Vagina (tissue), 2 donors: ENCODE measurements around the gene EPHB1. TPM values are rescaled to one million over a fixed set of nuclear protein-coding genes. Genes with fewer than 3 reads are reported as not detected.

Source experiments
- DNase-seq, 2 donors: peaks; one replicate each; pipeline ENCODE4 v3.0.0-alpha.2; 2017; ENCODE audit errors: extremely low spot score in 2 of 2
- H3K27ac ChIP-seq: fragments of 200-600 bp; sonication (generic); one replicate; pipeline ENCODE4 v1.5.1; 2019
- H3K27me3 ChIP-seq: fragments of 200-600 bp; sonication (generic); one replicate; pipeline ENCODE4 v1.5.1; 2019
- H3K36me3 ChIP-seq, 2 donors: fragments of 200-600 bp; sonication (generic); one replicate each; pipeline ENCODE4 v1.5.1; 2017 to 2019
- H3K4me1 ChIP-seq: fragments of 200-600 bp; sonication (generic); one replicate; pipeline ENCODE4 v1.5.1; 2019
- H3K4me3 ChIP-seq, 2 donors: fragments of 200-600 bp; sonication (generic); 1 replicate in 1 of 2; 2 replicates in 1 of 2; pipeline ENCODE4 v1.5.1; 2016 to 2019
- H3K9me3 ChIP-seq: fragments of 200-600 bp; sonication (generic); one replicate; pipeline ENCODE4 v1.5.1; 2019
- POLR2A ChIP-seq, 2 donors: fragments of 450-650 bp; IDR thresholded peaks; one replicate each; pipeline ENCODE4 v1.6.1; 2017; ENCODE audit warnings: antibody characterized with exemption in 2 of 2, mild to moderate bottlenecking in 2 of 2, moderate library complexity in 2 of 2
- POLR2AphosphoS5 ChIP-seq, 2 donors: sonication (generic); formaldehyde crosslinking; IDR thresholded peaks; one replicate each; pipeline ENCODE4 v1.9.0; 2017; ENCODE audit warnings: antibody characterized with exemption in 2 of 2, mild to moderate bottlenecking in 2 of 2, low read depth in 1 of 2; ENCODE audit not compliant: insufficient read depth in 1 of 2
- intact Hi-C: fragments of 100-400 bp; cut with DNase I; formaldehyde crosslinking; loops from one replicate; pipeline ENCODE4 v1.15.1; 2023
- total RNA-seq: library from RNA; depleted of rRNA; stranded (reverse); fragments of >200 nt; gene quantifications from one replicate; pipeline ENCODE4 v1.2.3, GENCODE V29; 2016
- TF ChIP-seq, protein P1 (sequence below), 3 experiments: fragments of 450-650 bp in 2 of 3; fragments of 200-600 bp in 1 of 3; sonication (generic) in 1 of 3; IDR thresholded peaks; one replicate each; pipeline ENCODE4 v1.5.1; 2017 to 2019; ENCODE audit warnings: antibody characterized with exemption in 3 of 3, mild to moderate bottlenecking in 2 of 3, moderate library complexity in 2 of 3

The EPHB1 gene
- total RNA-seq, 1 donor from 2014 or later, result 2.2 TPM

DNA sequence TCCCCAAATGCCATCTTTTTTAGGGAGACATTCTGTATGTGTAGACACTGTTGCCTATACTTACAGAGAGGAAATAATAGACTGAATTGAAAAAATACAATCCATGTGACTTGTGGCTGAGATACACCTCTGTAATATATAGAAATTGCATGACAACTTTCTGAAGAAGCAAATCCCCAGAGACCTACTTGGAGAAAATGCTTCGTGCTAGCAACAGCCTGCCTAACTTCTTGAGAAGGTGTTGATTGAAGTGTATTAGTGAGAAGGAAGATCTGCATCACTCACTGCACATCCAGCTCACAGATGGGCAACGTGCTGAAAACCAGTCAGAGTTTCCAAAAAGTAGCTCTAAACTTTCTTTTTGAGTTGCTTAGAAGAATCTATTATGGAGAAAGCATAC, 404.1 kb downstream of the EPHB1 start:
- H3K4me1 ChIP-seq, result no peaks in the 10 kb centered on the region
- H3K27ac ChIP-seq, result no peak overlapping the region
- H3K4me3 ChIP-seq, result no peak overlapping the region
- TF ChIP-seq POLR2A (IDR thresholded peaks at IDR 0.05) (no peak), POLR2AphosphoS5 (IDR thresholded peaks at IDR 0.05; ENCODE audit: insufficient read depth in 1 of 2, low read depth in 1 of 2) (no peak)
- TF ChIP-seq, protein P1, sequence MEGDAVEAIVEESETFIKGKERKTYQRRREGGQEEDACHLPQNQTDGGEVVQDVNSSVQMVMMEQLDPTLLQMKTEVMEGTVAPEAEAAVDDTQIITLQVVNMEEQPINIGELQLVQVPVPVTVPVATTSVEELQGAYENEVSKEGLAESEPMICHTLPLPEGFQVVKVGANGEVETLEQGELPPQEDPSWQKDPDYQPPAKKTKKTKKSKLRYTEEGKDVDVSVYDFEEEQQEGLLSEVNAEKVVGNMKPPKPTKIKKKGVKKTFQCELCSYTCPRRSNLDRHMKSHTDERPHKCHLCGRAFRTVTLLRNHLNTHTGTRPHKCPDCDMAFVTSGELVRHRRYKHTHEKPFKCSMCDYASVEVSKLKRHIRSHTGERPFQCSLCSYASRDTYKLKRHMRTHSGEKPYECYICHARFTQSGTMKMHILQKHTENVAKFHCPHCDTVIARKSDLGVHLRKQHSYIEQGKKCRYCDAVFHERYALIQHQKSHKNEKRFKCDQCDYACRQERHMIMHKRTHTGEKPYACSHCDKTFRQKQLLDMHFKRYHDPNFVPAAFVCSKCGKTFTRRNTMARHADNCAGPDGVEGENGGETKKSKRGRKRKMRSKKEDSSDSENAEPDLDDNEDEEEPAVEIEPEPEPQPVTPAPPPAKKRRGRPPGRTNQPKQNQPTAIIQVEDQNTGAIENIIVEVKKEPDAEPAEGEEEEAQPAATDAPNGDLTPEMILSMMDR (IDR thresholded peaks at IDR 0.05), result no peak
- no peaks in the 10 kb centered on the region for H3K27me3 ChIP-seq
- no peaks in the 10 kb centered on the region for H3K9me3 ChIP-seq
- H3K36me3 ChIP-seq, result no peaks in the 10 kb centered on the region
- intact Hi-C loops, result no loop called here
- DNase-seq, result no peak

- DNase-seq, result no peak
- Histone ChIP-seq H3K27me3 (no peaks in the 10 kb centered on the region), H3K27ac (no peak overlapping the region), H3K4me3 (no peak overlapping the region), H3K4me1 (no peaks in the 10 kb centered on the region), H3K9me3 (no peaks in the 10 kb centered on the region), H3K36me3 (no peaks in the 10 kb centered on the region)
- TF ChIP-seq POLR2A (IDR thresholded peaks at IDR 0.05) (no peak), POLR2AphosphoS5 (IDR thresholded peaks at IDR 0.05; ENCODE audit: insufficient read depth in 1 of 2, low read depth in 1 of 2) (no peak)
- TF ChIP-seq, protein P1 (IDR thresholded peaks at IDR 0.05), result no peak
- intact Hi-C loops, result no loop called here
These were observed 408.0 kb downstream of the EPHB1 start for GRCh38 chr3:135203026-135203425.

DNA sequence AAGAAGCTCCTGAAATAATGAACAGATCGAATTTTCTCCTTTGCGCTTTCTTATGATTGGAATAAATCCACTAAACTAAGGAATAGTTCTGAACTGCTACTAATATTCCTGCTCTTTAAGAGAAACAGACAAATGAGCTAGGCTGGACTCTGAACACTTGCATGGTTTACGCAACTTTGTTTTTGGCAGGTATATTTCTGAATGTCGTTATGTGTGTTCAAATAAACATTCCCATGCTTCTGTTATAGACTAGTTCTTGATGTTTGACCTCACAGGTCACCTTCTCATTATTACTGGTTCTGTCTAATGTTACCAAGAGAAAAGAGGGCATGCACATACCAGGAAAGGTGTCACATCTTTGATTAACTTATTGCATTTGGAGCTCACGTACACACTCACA, 418.2 kb downstream of the EPHB1 start:
- no peak overlapping the region for H3K27ac ChIP-seq
- DNase-seq, result no peak
- TF ChIP-seq POLR2A (IDR thresholded peaks at IDR 0.05), result no peak
- no peak for TF ChIP-seq POLR2AphosphoS5 (IDR thresholded peaks at IDR 0.05; ENCODE audit: insufficient read depth in 1 of 2, low read depth in 1 of 2)

DNA sequence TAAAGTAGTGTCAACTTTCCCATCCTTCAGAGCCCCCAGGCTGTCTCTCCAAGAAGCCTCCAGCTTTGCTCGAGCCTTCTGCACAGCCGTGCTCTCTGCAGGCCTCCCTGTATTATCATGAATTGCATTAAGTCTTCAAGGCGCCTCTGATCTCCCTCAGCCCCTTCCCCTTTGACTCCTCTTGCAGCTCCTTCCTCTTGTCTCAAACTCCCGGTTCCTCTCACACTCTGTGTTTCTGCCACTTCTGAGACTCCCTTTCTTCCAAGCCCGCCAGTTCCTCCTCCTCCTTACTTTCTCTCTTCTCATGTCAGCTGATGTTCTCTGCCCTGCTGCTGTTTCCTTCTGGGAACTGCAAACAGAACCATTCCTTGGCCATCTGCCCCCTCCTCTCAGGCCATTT, 418.8 kb downstream of the EPHB1 start:
- Histone ChIP-seq H3K27ac (no peak overlapping the region), H3K4me1 (no peaks in the 10 kb centered on the region), H3K4me3 (no peak overlapping the region), H3K27me3 (no peaks in the 10 kb centered on the region), H3K9me3 (no peaks in the 10 kb centered on the region), H3K36me3 (no peaks in the 10 kb centered on the region)
- intact Hi-C loops, result no loop called here
- peak in 1 of 2 donors; percentile 74 for DNase-seq
- TF ChIP-seq, protein P1 (IDR thresholded peaks at IDR 0.05), result no peak
- TF ChIP-seq POLR2A (IDR thresholded peaks at IDR 0.05) (no peak), POLR2AphosphoS5 (IDR thresholded peaks at IDR 0.05; ENCODE audit: insufficient read depth in 1 of 2, low read depth in 1 of 2) (no peak)

More for the DNA sequence above, 418.2 kb downstream of the EPHB1 start:
- H3K4me3 ChIP-seq, result no peak overlapping the region
- H3K27me3 ChIP-seq, result no peaks in the 10 kb centered on the region
- intact Hi-C loops, result no loop called here
- H3K36me3 ChIP-seq, result no peaks in the 10 kb centered on the region
- no peaks in the 10 kb centered on the region for H3K4me1 ChIP-seq
- no peaks in the 10 kb centered on the region for H3K9me3 ChIP-seq

DNA sequence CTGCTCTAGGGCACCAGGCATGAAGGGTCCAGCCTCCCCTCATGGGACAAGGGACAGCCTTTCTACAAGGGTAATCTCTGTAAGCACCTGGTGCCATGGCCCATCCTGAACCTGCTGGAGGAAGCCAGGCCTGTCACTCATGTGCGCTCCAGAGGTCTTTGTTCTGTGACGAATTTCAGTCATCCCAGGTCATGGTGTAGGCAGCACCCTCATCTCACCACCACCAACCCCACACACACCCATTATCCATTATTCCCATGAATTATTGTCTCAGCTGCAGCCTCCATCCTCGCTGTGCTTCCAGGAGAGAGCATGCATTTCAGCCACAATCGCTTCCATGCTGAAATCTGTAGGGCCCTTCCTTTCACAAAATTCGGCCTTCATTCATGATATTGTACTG, 419.3 kb downstream of the EPHB1 start:
- TF ChIP-seq POLR2A (IDR thresholded peaks at IDR 0.05), result no peak
- no peak for TF ChIP-seq POLR2AphosphoS5 (IDR thresholded peaks at IDR 0.05; ENCODE audit: insufficient read depth in 1 of 2, low read depth in 1 of 2)
- TF ChIP-seq, protein P1 (IDR thresholded peaks at IDR 0.05), result no peak
- peak in 1 of 2 donors; percentile 64 for DNase-seq
- Histone ChIP-seq H3K9me3 (no peaks in the 10 kb centered on the region), H3K4me1 (no peaks in the 10 kb centered on the region), H3K36me3 (no peaks in the 10 kb centered on the region), H3K27me3 (no peaks in the 10 kb centered on the region), H3K4me3 (no peak overlapping the region), H3K27ac (no peak overlapping the region)
- intact Hi-C loops, result no loop called here
